GM12892 (cell line): ENCODE data around the gene TTC33.

Experiments used
- POLR2A ChIP-seq: IDR thresholded peaks from 2 replicates; pipeline ENCODE4 v1.6.1; 2011; ENCODE audit warnings: low read depth, low read length, control low read depth
- POLR2AphosphoS5 ChIP-seq: IDR thresholded peaks from 2 replicates; pipeline ENCODE4 v1.6.1; 2011; ENCODE audit warnings: low read depth, low read length, control low read depth

DNA sequence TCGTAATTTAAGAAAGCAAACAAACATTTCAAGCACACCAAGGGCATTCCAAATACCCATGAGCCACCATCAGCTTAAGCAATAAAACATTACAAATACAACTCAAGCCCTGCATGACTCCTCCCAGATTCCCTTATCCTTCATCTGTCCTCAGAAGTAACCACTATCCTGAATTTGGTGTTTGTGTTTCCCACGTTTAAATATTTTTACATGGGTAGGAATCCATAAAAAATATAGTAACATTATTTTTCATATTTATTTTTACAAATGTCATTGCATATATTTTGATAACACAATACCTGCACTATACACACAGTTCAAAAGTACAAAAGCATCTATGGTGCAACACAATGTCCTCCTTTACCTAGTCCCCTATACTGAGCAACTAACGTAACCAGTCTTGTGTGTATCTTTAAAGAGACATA, 36.0 kb upstream of the TTC33 start:
- no peak for TF ChIP-seq POLR2AphosphoS5
- TF ChIP-seq POLR2A = no peak
